ENCODE results near the gene CREBRF.
"Not testable (repeated sequence)": the region's sequence is repeated elsewhere in the genome, so short reads cannot be mapped to it uniquely, and the experiment has no call there.

The CREBRF gene, protein sequence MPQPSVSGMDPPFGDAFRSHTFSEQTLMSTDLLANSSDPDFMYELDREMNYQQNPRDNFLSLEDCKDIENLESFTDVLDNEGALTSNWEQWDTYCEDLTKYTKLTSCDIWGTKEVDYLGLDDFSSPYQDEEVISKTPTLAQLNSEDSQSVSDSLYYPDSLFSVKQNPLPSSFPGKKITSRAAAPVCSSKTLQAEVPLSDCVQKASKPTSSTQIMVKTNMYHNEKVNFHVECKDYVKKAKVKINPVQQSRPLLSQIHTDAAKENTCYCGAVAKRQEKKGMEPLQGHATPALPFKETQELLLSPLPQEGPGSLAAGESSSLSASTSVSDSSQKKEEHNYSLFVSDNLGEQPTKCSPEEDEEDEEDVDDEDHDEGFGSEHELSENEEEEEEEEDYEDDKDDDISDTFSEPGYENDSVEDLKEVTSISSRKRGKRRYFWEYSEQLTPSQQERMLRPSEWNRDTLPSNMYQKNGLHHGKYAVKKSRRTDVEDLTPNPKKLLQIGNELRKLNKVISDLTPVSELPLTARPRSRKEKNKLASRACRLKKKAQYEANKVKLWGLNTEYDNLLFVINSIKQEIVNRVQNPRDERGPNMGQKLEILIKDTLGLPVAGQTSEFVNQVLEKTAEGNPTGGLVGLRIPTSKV

DNA sequence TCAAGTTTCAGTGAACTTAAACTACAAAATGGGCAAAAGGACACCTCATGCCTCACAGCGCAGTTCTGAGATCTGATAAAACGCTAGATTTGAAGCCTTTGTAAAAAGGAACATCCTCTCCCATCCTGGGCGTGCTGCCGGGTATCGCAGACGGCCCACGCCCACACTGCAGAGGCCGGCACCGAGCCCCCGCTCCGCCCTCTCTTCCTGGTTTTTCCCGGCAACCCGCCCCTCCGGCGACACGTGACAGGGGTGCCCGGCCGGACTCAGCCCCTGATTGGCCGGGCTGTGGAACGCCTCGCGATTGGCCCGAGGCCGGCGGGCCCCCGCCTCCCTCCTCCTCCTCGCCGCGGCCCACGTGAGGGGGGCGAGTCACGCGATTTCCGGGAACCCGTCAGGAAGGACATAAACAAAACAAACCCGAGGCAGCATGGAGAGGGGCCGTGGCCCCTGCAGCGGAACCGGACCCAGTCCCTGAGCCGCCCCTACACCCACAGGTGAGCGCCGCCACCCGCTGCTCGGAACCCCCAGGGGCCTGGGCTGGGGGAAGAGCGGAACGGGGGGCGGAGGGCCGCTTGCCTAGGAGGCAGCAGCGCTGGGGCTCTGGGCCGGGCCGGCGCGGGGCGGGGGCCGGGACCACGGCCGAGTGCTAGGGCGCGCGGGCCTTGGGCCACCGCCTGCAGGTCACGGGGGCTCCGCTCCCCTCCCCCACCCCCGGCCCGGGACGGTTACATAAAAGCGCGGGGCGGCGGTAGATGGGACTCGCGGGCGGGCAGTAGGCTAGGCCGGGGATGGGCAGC, at the start of gene CREBRF:
CREBRF (plus strand) TSS at position 370 of the 800 bp plus-strand sequence. CDS start 24,424 bp downstream, outside the sequence.
- DNase-seq (ENCODE audit: low read depth in 4 of 4, low spot score in 1 of 4): peak; percentile 89 to 97 (median 95)

DNA sequence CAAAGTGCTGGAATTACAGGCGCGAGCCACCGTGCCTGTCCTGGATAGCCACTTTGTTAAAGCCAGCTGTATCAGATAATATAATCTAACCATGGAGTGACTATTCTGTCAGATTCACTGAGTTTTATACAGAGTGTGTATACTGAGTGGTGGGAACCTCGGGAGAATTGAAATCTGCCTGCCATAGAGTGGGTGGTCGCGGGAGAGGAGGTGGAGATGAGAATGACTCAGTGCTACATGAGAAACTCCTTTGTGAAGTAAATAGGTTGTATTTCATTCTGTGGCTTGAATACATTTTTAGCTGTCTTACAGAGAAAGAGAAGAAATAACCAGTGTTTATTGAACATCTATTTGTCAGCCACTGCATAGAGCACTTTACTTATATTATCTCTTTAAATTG, 46.1 kb upstream of the CREBRF start:
- no peak for DNase-seq (ENCODE audit: low read depth in 4 of 4, low spot score in 1 of 4)

DNA sequence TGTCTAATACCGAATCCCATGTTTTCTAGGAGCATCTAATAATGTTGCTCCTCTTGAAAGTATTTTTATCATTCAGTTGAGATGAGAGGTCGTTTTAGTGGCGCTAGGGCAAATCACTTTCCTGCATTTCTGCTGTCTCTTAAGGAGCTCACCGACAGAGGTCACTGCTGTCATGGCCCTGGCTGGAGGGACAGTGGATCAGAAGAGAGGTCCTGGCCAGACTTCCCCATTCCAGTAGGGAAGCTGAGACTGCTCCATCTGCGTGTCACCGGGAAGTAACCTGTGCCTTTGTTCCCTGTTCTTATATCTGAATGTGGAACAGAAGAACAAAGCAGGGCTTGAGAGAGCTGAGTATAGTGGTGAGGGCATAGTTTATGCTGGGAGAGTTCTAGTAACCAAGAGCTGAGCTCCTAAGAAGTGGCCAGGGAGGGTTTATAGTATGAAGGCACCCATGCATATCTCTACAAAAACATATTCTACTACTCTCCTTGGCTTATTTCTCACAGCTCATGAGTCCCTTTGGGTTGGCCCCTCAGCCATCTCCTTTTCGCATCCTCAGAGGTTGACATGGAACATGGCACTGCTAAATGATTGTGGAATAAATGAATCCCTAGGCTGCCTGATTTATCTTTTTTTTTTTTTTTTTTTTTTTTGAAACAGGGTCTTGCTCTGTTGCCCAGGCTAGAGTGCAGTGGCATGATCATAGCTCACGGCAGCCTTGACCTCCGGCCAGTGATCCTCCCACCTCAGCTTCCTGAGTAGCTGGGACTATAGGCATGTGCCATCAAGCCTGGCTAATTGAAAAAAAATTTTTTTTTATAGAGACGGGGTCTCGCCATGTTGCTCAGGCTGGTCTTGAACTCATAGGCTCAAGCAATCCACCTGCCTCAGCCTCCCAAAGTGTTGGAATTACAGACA, 45.3 kb upstream of the CREBRF start:
- DNase-seq (ENCODE audit: low read depth in 4 of 4, low spot score in 1 of 4): no peak

DNA sequence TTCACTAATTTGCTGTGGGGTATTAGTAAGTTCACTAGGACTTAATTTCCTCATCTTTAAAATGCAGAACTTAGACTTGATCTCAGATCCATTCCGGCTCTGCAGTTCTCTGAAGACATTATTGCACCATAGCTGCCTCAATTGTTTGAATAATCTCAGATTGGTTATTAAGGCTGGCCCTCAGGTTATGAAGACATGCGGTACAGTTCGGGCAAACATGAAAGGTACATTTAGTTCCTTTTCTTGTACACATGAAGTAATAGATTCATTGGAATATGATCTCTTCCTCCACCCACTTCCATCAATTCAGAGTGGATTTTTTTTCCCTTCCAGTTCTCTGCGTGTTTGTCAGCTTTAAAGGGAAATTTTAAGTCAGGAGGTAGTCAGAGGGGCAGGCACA, 44.6 kb upstream of the CREBRF start:
- no peak for DNase-seq (ENCODE audit: low read depth in 4 of 4, low spot score in 1 of 4)

DNA sequence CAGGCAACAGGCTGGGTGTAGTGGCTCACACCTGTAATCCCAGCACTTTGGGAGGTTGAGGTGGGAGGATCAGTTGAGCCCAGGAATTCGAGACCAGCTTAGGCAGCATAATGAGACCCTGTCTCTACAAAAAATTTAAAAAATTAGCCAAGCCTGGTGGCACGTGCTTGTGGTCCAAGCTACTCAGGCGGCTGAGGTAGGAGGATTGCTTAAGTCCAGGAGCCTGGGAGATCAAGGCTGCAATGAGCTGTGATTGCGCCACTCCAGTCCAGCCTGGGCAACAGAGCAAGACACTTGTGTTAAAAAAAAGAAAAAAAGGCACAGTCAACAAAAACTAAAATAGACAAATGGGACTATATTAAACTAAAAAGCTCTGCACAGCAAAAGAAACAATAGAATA, 43.3 kb upstream of the CREBRF start:
- no peak for DNase-seq (ENCODE audit: low read depth in 4 of 4, low spot score in 1 of 4)

DNA sequence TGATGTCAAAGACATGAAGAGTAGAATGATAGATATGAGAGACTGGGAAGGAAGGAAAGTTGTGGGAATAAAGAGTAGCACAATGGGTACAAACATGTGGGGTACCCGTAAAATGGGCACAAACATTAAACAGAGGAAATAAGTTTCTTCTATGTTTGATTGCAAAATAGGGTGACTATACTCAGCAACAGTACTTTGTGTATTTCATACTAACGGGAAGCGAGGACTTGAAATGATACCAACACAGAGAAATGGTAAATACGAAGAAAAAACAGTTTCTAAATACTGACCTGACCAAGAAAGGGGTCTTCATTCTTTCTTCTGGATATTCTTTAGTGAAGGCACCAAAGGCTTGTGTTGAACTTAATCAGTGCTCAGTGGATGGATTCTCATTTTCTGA, 41.5 kb upstream of the CREBRF start:
- no peak for DNase-seq (ENCODE audit: low read depth in 4 of 4, low spot score in 1 of 4)

DNA sequence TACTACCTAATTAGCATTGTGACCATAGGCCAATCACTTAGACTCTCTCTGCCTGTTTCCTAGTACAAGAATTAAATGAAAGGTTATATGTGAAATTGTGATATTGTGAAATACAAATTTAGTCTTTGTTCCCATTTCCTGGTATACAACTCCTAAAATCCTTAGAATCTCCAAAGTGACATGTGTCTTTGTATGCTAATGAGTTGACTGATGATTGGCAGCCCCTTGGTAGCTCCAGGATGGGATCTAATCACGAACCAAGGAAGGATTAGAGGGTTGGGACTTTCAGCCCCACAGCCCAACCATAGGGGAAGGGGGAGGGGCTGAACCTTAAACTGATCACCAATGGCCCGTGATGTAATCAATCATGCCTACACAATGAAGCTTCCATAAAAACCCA, 41.0 kb upstream of the CREBRF start:
- DNase-seq (ENCODE audit: low read depth in 4 of 4, low spot score in 1 of 4): no peak

DNA sequence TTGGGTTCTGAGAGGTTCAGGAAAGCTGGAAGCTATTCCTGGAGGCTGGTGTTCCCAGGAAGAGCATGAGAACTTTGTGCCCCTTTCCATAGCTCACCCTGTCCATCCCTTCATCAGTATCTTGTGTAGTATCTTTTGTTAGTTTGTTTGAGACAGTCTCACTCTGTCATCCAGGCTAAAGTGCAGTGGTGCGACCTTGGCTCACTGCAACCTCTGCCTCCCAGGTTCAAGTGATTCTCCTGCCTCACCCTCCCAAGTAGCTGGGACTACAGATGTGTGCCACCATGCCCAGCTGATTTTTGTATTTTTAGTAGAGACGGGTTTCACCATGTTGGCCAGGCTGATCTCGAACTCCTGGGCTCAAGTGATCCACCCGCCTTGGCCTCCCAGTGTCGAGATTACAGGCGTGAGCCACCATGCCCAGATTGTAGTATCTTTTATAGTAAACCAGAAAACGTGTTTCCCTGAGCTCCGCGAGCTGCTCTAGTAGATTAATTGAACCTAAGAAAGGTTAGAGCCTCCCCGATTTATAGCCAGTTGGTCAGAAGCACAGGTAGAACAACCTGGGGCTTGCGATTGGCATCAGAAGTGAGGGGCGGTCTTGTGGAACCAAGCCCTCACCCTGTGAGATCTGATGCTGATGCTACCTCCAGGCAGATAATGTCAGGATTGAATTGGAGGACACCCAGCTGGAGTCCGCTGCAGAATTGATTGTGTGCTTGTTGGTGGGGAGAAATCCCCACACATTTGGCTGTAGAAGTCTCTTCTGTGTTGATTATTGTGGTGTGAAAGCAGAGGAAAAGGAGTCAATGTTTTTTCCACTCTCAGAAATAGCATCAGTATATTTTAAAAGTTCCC, 40.3 kb upstream of the CREBRF start:
- no peak for DNase-seq (ENCODE audit: low read depth in 4 of 4, low spot score in 1 of 4)

DNA sequence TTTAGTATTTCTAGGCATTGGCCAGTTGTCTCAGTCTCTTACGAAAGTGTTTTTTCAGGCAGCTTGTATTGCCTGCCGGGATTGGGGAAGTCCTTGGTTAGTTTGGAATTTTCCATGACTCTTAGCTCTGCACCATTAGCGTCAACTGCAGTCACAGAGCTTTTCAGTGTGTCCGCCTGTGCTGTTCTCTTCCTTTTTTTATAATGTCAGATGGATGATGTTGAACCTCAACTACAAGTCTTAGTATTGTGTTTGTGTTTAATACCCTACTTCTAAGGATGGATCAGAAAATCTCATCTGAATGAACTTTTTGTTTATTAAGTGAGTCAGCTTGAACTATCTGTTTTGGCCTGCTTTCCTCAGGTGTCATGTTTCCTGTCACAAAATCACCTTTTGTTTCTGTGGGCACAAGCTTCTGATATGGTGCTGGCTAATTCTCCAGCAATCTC, 39.5 kb upstream of the CREBRF start:
- DNase-seq (ENCODE audit: low read depth in 4 of 4, low spot score in 1 of 4): no peak

DNA sequence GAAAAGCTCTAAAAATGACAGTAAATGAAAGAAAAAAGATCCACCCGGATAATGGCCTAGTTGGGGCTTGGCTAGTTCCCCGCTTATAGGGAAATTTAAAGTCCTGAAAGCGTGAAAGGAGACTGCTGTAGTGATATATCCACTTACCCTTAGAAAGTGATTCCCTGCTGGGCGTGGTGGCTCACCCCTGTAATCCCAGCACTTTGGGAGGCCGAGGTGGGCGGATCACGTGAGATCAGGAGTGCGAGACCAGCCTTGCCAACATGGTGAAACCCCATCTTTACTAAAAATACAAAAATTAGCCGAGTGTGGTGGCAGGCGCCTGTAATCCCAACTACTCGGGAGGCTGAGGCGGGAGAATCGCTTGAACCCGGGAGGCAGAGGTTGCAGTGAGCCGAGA, 39.1 kb upstream of the CREBRF start:
- DNase-seq (ENCODE audit: low read depth in 4 of 4, low spot score in 1 of 4): not testable (repeated sequence)

DNA sequence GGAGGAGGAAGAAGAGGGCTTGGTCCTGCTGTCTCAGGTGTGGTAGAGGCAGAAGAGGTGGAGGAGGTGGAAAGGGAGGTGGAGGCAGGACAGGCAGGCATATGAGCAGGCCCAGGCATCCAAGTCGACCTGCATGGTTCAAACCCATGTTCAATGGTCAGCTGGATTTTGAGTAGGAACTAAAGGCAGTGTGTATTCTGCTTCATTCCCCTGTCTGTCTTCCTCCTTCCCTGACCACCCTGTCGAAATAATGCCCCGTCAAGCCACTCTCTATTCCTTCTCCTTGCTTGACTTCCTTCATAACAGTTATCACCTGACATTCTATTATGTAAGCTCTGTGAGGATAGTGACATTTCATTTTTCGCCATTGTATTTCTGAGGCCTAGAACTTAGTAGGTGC, 37.8 kb upstream of the CREBRF start:
- DNase-seq (ENCODE audit: low read depth in 4 of 4, low spot score in 1 of 4): no peak

DNA sequence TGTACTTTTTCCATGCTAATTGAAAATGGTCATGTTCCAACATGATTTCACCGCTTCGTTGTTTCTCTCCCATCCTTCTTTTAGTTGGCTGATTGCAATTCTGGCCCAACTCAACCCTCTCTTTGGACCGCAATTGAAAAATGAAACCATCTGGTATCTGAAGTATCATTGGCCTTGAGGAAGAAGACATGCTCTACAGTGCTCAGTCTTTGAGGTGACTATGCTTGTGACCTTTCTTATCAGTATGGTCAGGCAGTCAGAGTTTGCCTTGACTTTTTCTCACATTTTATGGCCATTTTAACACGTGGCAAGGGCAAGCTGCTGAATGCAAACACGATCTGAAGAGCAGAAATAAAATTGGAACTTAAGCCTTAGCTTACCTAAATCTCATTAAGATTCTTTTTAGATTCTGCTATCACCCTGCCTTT, 36.0 kb upstream of the CREBRF start:
- DNase-seq (ENCODE audit: low read depth in 4 of 4, low spot score in 1 of 4): no peak

DNA sequence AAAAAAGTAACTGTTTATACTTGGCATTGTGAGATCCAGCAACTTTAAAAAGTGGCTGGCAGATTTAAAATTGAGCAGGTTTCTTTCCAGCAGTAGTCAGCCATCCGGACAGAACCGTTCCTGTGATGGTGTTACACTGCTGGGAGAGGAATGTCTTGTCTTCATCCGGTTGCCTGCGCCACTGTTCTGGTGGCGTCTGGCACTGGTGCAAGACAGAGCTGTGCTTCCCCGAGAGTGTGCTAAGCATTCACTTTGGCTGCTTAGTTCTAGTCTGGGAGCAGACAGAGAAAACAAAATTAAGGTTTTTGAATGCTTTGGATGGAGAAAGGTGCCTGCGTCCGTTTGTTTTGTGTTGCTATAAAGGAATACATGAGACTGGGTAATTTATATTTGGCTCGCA, 35.5 kb upstream of the CREBRF start:
- no peak for DNase-seq (ENCODE audit: low read depth in 4 of 4, low spot score in 1 of 4)

DNA sequence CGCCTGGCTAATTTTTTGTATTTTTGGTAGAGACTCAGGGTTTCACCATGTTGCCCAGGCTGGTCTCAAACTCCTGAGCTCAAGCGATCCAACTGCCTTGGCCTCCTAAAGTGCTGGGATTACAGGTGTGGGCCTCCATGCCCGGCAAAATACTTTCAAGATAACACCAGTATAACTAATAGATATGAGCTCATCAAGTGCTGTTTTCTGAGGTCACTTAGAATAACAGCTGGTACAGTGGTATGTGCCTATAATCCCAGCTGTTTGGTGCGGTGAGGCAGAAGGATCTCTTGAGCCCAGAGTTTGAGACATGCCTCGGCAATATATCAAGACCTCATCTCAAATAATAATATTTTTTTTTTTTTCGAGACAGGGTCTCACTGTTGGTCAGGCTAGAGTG, 30.5 kb upstream of the CREBRF start:
- no peak for DNase-seq (ENCODE audit: low read depth in 4 of 4, low spot score in 1 of 4)

DNA sequence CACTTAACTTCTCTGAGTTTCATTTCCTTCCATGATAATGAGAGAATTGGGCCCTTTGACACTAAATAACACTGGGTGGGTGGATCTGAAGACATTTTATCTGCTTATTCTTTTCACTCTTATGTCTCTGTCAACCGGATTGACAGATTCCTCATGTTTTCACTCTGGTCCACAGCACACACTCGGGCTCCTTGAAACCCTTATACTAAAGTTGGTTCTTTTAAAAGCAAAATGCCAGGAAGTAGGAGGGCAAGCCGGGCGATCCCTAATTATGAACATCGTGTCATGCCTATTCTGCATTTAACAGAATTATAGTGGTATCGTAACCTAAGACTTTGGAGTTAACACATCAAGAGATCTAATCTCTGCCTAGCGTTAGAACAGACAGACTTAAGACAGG, 28.2 kb upstream of the CREBRF start:
- no peak for DNase-seq (ENCODE audit: low read depth in 4 of 4, low spot score in 1 of 4)

DNA sequence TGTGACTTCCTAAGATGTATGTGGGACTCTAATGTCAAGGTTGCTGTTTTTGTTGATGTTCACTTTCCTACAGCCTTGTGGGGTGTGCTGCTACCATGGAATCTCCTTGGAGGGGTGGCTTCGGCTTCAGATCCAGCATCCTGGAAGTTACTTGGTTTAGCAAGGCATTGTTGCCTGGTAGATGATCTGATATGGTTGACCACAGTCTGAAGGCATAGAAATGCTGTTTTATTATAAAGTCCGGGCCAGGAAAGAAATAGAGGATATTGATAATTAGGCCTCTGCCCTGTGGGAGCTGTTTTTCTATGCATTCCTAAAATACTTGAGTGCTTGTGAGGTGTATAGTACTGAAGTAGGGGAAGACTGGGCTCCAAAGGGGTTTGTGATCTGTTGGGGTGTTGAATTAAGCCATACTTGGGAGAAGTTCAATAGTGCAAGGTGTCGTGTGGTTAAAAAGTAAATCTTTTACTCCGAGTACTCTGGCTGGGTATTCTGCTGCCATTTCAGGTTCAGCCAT, 27.3 kb upstream of the CREBRF start:
- DNase-seq (ENCODE audit: low read depth in 4 of 4, low spot score in 1 of 4): no peak

DNA sequence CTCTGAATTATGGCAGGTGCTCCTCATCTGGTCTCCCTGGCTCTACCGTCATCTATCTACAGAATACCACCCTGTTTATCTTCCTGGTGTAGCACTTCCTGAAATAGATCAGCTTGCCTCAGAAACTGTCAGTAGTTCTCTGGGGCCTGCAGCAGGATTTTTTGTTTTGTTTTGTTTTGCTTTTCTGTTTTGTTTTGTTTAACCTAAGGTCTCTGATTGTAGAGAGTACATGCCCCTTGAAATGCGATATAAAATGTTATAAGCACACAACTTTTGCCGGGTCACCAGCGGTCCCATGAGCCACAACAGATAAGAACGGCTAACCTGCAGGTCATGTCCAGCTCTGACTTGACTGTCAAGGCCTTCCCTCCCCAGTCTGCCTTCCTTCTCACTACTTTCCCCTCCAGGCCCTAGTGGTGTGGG, 26.6 kb upstream of the CREBRF start:
- no peak for DNase-seq (ENCODE audit: low read depth in 4 of 4, low spot score in 1 of 4)

DNA sequence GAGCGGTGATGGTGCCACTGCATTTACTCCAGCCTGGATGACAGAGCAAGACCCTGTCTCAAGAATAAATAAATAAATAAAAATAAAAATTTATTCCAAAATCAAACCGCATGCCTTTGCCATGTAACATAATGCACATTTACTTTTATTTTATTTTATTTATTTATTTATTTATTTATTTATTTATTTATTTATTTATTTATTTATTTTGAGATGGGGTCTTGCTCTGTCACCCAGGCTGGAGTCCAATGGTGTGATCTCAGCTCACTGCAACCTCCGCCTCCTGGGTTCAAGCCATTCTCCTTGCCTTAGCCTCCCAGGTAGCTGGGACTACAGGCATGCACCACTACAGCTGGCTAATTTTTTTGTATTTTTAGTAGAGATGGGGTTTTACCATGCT, 24.1 kb upstream of the CREBRF start:
- not testable (repeated sequence) for DNase-seq (ENCODE audit: low read depth in 4 of 4, low spot score in 1 of 4)

DNA sequence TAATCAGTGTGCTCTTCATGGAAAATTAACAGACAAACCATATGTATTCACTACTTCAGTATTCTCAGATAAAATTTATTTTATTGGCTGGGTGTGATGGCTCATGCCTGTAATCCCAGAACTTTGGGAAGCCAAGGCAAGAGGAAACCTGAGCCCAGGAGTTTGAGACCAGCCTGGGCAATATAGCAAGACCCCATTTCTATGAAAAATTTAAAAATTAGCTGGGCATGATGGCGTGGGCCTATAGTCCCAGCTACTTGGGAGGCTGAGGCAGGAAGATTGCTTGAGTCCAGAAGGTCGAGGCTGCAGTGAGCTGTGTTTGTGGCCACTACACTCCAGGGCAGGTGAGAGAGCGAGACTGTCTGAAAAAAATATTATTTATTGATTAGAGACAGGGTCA, 23.4 kb upstream of the CREBRF start:
- no peak for DNase-seq (ENCODE audit: low read depth in 4 of 4, low spot score in 1 of 4)

DNA sequence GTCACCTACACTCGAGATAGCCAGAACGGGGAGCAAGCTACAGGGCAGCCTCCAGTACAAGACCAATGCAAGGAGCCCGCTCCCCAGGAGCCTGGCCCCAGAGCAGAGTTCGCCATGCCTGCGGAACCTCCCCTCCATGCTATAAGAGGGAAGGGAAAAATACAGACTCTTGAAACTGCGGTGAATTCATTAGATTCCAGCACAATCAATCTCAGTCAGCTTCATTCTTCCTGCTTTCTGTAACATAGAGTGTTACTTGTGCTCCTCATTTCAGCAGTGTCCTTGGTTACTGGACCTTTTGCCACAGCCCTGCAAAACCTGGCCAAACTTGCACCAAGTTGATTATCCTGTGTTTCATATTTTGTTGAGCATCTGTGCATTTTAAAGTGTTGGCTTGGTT, 22.2 kb upstream of the CREBRF start:
- no peak for DNase-seq (ENCODE audit: low read depth in 4 of 4, low spot score in 1 of 4)
